CD4-positive, CD25-positive, alpha-beta regulatory T cell (primary cell): ENCODE results near the gene PTPN2. TPM values are rescaled to one million over a fixed set of nuclear protein-coding genes. Genes with fewer than 3 reads are reported as not detected.

Experiments used
- ATAC-seq, 2 donors: fragments of 150-1000 bp; cut with Tn5 transposase; one replicate each; pipeline ENCODE4 v1.10.0; 2021; ENCODE audit warnings: low read depth in 2 of 2, moderate number of reproducible peaks in 2 of 2, moderate library complexity in 1 of 2
- DNase-seq, 3 donors: peaks; one replicate each; pipeline versions ENCODE4 v3.0.0 to v3.0.0-alpha.2; 2012 to 2022; ENCODE audit warnings: mixed read lengths in 1 of 3
- H3K27ac ChIP-seq: one replicate; pipeline ENCODE4 v1.7.0; 2013; ENCODE audit warnings: mild to moderate bottlenecking, low read length; ENCODE audit not compliant: insufficient read depth, poor library complexity, severe bottlenecking
- H3K27me3 ChIP-seq: one replicate; pipeline ENCODE4 v1.7.0; 2013; ENCODE audit warnings: low read length; ENCODE audit not compliant: control insufficient read depth, insufficient read depth
- H3K36me3 ChIP-seq: one replicate; pipeline ENCODE4 v1.7.0; 2013; ENCODE audit warnings: mild to moderate bottlenecking, low read length, moderate library complexity; ENCODE audit not compliant: control insufficient read depth, insufficient read depth
- H3K4me1 ChIP-seq: 2 replicates; pipeline ENCODE4 v1.7.0; 2013; ENCODE audit warnings: mild to moderate bottlenecking, low read length; ENCODE audit not compliant: insufficient read depth, control insufficient read depth, poor library complexity, severe bottlenecking
- H3K4me3 ChIP-seq: one replicate; pipeline ENCODE4 v1.7.0; 2013; ENCODE audit warnings: low read depth, mild to moderate bottlenecking, low read length, moderate library complexity
- H3K9me3 ChIP-seq, 2 experiments: 1 replicate in 1 of 2; 2 replicates in 1 of 2; pipeline ENCODE4 v1.7.0; 2013; ENCODE audit warnings: low read length in 2 of 2, mild to moderate bottlenecking in 1 of 2, moderate library complexity in 1 of 2; ENCODE audit not compliant: control insufficient read depth in 2 of 2
- H3K27ac Mint-ChIP-seq, 3 donors: one replicate each; pipeline ENCODE4 v1.8.0; 2020 to 2022; ENCODE audit warnings: mild to moderate bottlenecking in 3 of 3, mixed read lengths in 3 of 3, moderate library complexity in 2 of 3
- H3K27me3 Mint-ChIP-seq: one replicate; pipeline ENCODE4 v1.8.0; 2022; ENCODE audit warnings: mild to moderate bottlenecking, mixed read lengths
- H3K36me3 Mint-ChIP-seq: one replicate; pipeline ENCODE4 v1.8.0; 2020; ENCODE audit warnings: mixed read lengths
- H3K4me1 Mint-ChIP-seq, 4 donors: one replicate each; pipeline ENCODE4 v1.8.0; 2020 to 2022; ENCODE audit warnings: mixed read lengths in 4 of 4, mild to moderate bottlenecking in 1 of 4
- H3K4me3 Mint-ChIP-seq, 4 donors: one replicate each; pipeline ENCODE4 v1.8.0; 2020 to 2022; ENCODE audit warnings: mild to moderate bottlenecking in 4 of 4, mixed read lengths in 4 of 4, moderate library complexity in 3 of 4
- H3K9me3 Mint-ChIP-seq, 7 donors: one replicate each; pipeline ENCODE4 v1.8.0; 2020 to 2022; ENCODE audit warnings: mixed read lengths in 7 of 7, mild to moderate bottlenecking in 3 of 7, moderate library complexity in 2 of 7
- polyA plus RNA-seq, 4 donors: library from polyadenylated mRNA; unstranded; fragments of 300-500 nt; fragmentation: Illumina TruSeq; gene quantifications; one replicate each; pipeline ENCODE4 v1.2.3, GENCODE V29; 2021
- total RNA-seq: library from RNA; stranded (reverse); gene quantifications from one replicate; pipeline ENCODE4 v1.2.3, GENCODE V29; 2022

The PTPN2 gene
- total and polyA plus RNA-seq, 5 donors from 2014 or later = 62.3 to 110 (median 94.1) TPM

GRCh38 chr18:12855916-12856315, 28.1 kb downstream of the PTPN2 start:
- Histone ChIP-seq H3K9me3 (no peaks in the 10 kb centered on the region), H3K36me3 (peaks cover 17% of the 10 kb centered on the region), H3K4me3 (no peak overlapping the region), H3K27me3 (no peaks in the 10 kb centered on the region), H3K4me1 (peaks cover 15% of the 10 kb centered on the region), H3K27ac (no peak overlapping the region)
- no peak for ATAC-seq
- Mint-ChIP-seq H3K27me3 (no peaks in the 10 kb centered on the region), H3K4me3 (peak overlapping the region in 1 of 4 donors; percentile 73), H3K27ac (peak overlapping the region in 2 of 3 donors; percentile 63 to 87), H3K9me3 (no peaks in the 10 kb centered on the region), H3K4me1 (peaks cover 32 to 63% (median 49%) of the 10 kb centered on the region in 4 donors), H3K36me3 (peaks cover 45% of the 10 kb centered on the region)
- DNase-seq = no peak

- no peaks in the 10 kb centered on the region for H3K27me3 ChIP-seq
- H3K9me3 ChIP-seq = no peaks in the 10 kb centered on the region
- H3K4me3 ChIP-seq = no peak overlapping the region
- Mint-ChIP-seq H3K4me3 (peak overlapping the region in 1 of 4 donors; percentile 40), H3K9me3 (no peaks in the 10 kb centered on the region), H3K4me1 (peaks cover 26 to 50% (median 43%) of the 10 kb centered on the region in 4 donors), H3K27me3 (no peaks in the 10 kb centered on the region), H3K36me3 (peaks cover 48% of the 10 kb centered on the region), H3K27ac (peak overlapping the region in 2 of 3 donors; percentile 25 to 89)
- H3K27ac ChIP-seq = no peak overlapping the region
- ATAC-seq (no peak), DNase-seq (no peak)
- H3K36me3 ChIP-seq = peaks cover 17% of the 10 kb centered on the region
- peaks cover 8% of the 10 kb centered on the region for H3K4me1 ChIP-seq
Observed at GRCh38 chr18:12852566-12853315, 31.3 kb downstream of the PTPN2 start.

- ATAC-seq (no peak), DNase-seq (no peak)
- H3K9me3 ChIP-seq = no peaks in the 10 kb centered on the region
- no peaks in the 10 kb centered on the region for H3K27me3 ChIP-seq
- Mint-ChIP-seq H3K4me3 (no peak overlapping the region), H3K36me3 (peaks cover 51% of the 10 kb centered on the region), H3K9me3 (no peaks in the 10 kb centered on the region), H3K4me1 (peaks cover 24 to 43% (median 38%) of the 10 kb centered on the region in 4 donors), H3K27me3 (no peaks in the 10 kb centered on the region), H3K27ac (peak overlapping the region in 2 of 3 donors; percentile 25 to 64)
- peaks cover 12% of the 10 kb centered on the region for H3K36me3 ChIP-seq
- no peaks in the 10 kb centered on the region for H3K4me1 ChIP-seq
- no peak overlapping the region for H3K4me3 ChIP-seq
- no peak overlapping the region for H3K27ac ChIP-seq
Observed at GRCh38 chr18:12851716-12852115, 32.3 kb downstream of the PTPN2 start.

- no peak overlapping the region for H3K4me3 ChIP-seq
- Mint-ChIP-seq H3K27ac (no peak overlapping the region), H3K4me1 (peaks cover 31 to 49% (median 39%) of the 10 kb centered on the region in 4 donors), H3K4me3 (no peak overlapping the region), H3K27me3 (no peaks in the 10 kb centered on the region), H3K36me3 (peaks cover 41% of the 10 kb centered on the region), H3K9me3 (no peaks in the 10 kb centered on the region)
- H3K36me3 ChIP-seq = peaks cover 7% of the 10 kb centered on the region
- no peaks in the 10 kb centered on the region for H3K27me3 ChIP-seq
- H3K27ac ChIP-seq = no peak overlapping the region
- H3K9me3 ChIP-seq = no peaks in the 10 kb centered on the region
- no peaks in the 10 kb centered on the region for H3K4me1 ChIP-seq
- DNase-seq = no peak
- no peak for ATAC-seq
Observed at GRCh38 chr18:12849548-12849947, 34.5 kb downstream of the PTPN2 start.

- H3K36me3 Mint-ChIP-seq = peaks cover 36% of the 10 kb centered on the region
- Histone ChIP-seq H3K36me3 (peaks cover 4% of the 10 kb centered on the region), H3K27ac (no peak overlapping the region), H3K9me3 (no peaks in the 10 kb centered on the region), H3K4me3 (no peak overlapping the region), H3K4me1 (peaks cover 8% of the 10 kb centered on the region), H3K27me3 (no peaks in the 10 kb centered on the region)
- H3K27me3 Mint-ChIP-seq = no peaks in the 10 kb centered on the region
- no peak overlapping the region for H3K4me3 Mint-ChIP-seq
- no peak for ATAC-seq
- H3K27ac Mint-ChIP-seq = peak overlapping the region in 2 of 3 donors; percentile 49 to 62
- H3K4me1 Mint-ChIP-seq = peaks cover 36 to 55% (median 46%) of the 10 kb centered on the region in 4 donors
- DNase-seq = no peak
- no peaks in the 10 kb centered on the region for H3K9me3 Mint-ChIP-seq
Observed at GRCh38 chr18:12848405-12848804, 35.6 kb downstream of the PTPN2 start.

DNA sequence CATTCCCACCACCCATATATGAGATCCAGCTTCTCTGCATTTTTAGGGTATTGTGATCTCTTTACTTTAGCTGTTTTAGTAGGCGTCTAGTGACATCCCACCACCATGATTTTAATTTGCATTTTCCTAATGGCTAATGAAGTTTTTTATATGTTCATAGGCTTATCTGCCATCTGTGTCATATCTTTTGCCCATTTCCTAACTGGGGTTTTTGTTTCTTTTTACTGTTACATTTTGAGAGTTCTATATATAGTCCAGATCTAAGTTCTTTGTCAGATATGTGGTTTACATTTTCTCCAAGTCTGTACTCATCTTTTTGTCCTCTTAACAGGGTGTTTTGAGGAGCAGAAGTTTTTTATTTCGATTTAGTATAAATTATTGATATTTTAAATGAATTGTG, 39.6 kb downstream of the PTPN2 start:
- no peak overlapping the region for H3K4me3 ChIP-seq
- no peaks in the 10 kb centered on the region for H3K9me3 Mint-ChIP-seq
- H3K4me1 ChIP-seq = peaks cover 26% of the 10 kb centered on the region
- H3K9me3 ChIP-seq = no peaks in the 10 kb centered on the region
- H3K4me1 Mint-ChIP-seq = peaks cover 49 to 82% (median 56%) of the 10 kb centered on the region in 4 donors
- peak overlapping the region; percentile 2 to 53 (median 41) for H3K27ac Mint-ChIP-seq
- peak overlapping the region in 2 of 4 donors; percentile 40 to 88 for H3K4me3 Mint-ChIP-seq
- no peaks in the 10 kb centered on the region for H3K27me3 ChIP-seq
- no peak for ATAC-seq
- peaks cover 5% of the 10 kb centered on the region for H3K36me3 ChIP-seq
- H3K36me3 Mint-ChIP-seq = peaks cover 40% of the 10 kb centered on the region
- H3K27me3 Mint-ChIP-seq = peaks cover under 1% of the 10 kb centered on the region
- no peak for DNase-seq
- no peak overlapping the region for H3K27ac ChIP-seq

DNA sequence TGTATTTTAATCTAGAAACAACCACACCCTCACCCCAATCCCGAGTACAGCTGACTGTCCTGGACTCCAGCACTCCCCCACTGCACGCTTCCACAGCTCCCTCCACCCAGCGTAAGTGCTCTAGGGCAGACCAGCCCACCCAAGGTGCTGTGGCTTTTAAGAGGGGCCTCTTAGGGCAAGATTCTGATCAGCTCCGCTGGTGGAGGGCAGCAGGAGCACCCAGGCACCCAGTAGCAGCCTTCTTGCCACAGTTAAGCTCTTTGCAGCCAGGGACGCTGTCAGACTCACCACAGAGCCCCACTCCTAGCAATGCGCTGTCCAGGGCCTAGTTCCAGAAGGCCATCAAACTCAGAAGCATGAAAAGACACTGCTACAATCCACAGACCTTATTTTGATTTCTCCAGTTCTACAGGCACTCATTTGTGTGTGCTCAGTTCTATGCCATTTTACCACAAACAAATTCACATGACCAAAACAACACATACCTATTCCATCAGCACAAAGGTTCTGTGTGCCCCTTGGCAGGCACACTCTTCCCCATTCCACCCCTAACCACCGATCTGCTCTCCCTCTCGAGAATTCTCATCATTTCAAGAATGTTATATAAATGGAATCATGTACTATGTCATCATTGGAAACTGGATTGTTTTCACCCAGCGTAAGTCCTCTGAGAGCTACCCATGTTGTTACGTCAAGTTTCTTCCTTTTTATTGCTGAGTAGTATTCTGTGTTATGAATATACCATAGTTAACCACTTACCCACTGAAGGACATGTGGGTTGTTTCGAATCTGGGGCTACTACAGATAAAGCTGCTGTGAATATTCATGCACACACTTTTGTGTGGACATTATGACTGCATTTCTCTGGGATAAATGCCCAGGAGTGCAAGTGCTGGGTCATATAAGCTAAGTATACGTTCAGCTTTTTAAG, 40.4 kb downstream of the PTPN2 start:
- Histone ChIP-seq H3K9me3 (no peaks in the 10 kb centered on the region), H3K4me1 (peaks cover 33% of the 10 kb centered on the region), H3K27me3 (no peaks in the 10 kb centered on the region), H3K27ac (no peak overlapping the region), H3K4me3 (no peak overlapping the region), H3K36me3 (peaks cover 5% of the 10 kb centered on the region)
- peaks cover 4% of the 10 kb centered on the region for H3K27me3 Mint-ChIP-seq
- ATAC-seq (no peak), DNase-seq (no peak)
- peak overlapping the region in 3 of 4 donors; percentile 5 to 88 (median 56) for H3K4me3 Mint-ChIP-seq
- H3K9me3 Mint-ChIP-seq = no peaks in the 10 kb centered on the region
- peak overlapping the region in 2 of 3 donors; percentile 41 to 53 for H3K27ac Mint-ChIP-seq
- peaks cover 36% of the 10 kb centered on the region for H3K36me3 Mint-ChIP-seq
- H3K4me1 Mint-ChIP-seq = peaks cover 55 to 83% (median 57%) of the 10 kb centered on the region in 4 donors
